ENCODE data around the gene F13A1.
"Not testable (repeated sequence)": the region's sequence is repeated elsewhere in the genome, so short reads cannot be mapped to it uniquely, and the experiment has no call there.

The F13A1 gene

DNA sequence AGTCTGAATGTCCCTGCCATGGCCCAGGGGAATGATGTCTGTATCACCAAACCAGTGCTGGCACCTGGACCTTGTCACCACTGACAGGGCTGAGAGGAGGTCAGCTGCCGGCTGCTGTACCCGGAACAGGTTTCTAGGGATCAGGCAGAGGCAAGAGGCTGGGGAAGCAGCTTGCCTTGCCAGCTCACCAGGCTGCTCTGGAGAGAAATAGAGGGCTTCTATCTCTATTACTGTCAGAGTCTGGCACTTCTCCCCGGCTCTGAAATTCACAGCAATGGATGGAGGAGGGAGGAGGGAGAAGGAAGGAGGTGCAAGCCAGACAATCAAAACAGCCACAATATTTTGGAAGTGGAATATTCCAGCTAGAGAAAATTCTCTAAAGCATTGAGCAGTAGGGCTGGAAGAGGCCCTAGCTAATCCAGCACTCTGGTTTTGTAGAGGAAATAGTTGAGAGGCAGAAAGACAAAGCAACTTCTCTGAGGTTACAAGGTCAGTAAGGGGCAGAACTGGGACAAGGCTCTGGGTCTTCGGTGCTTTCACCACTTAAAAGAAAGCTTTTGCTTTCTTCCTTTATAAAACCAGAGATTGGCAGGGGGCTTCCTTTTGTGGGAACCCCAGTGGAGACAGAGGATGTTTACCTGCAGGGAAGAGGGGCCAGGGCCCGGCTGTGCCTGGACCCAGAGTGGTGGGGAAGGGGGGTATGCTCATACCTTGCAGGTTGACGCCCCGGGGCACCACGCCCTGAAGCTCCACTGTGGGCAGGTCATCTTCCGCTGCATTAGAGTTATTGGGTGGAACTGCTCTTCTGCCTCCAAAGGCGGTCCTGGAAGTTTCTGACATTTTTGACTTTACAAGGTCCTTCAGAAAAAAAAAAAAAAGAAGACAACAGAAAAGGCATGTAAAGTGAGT lies 2.4 kb downstream of the F13A1 start:
- no peak for DNase-seq (ENCODE audit: low spot score)

DNA sequence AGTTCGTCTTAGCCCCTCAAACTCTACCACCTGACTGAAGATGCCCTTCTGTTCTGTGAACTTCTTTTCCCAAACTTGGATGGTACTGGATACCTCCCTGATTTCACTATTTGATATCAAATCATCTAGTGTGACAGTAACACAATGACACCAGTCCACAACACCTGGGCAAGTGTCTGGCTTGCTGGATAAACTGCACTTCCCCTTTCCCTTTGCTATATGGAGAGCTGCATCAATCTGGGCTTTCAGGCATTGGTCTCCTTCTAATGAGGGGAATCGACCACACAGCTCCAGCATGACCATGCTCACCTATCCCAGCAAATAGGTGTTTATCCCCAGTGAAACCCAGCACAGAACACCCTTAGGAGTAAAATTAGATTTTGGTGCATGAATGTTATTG lies 3.1 kb downstream of the F13A1 start:
- DNase-seq (ENCODE audit: low spot score), result no peak

DNA sequence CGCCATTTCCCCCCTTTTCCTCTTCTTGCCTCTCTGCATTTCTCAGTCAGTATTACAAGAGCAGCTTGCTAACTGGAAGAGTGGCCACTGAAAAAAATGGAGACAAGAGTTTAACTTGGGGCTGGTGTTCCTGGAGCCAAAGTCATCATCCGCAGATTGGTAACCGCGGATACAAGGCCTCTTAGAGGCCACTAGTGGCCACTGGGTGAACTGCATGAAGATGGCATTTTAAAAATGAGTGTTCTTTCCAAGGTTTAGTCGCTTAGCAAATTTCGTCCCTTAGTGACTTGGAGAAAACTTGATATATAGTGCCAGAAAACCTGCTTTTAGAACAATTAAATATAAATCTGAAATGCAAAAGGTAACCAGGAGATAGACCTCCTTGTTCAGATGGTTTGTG lies 4.8 kb downstream of the F13A1 start:
- peak; percentile 40 for DNase-seq (ENCODE audit: low spot score)

DNA sequence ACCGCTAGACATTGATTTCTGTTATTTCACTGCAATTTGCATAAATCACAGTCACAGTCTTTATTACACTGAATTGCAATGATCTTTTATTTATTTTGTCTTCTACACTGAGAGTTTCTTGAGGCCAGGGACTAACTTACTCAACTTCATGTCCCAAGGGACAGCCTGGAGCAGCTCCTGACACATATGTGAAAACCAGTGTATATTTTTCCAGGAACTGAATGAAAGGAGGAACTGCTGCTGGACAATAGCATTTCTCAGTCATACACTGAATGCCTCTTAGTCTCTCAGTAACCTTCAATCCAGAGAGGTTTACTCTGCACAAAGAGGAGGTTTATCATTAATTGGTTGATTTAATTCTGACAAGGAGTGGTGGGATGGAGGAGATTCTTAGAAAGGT lies 5.9 kb downstream of the F13A1 start:
- no peak for DNase-seq (ENCODE audit: low spot score)

DNA sequence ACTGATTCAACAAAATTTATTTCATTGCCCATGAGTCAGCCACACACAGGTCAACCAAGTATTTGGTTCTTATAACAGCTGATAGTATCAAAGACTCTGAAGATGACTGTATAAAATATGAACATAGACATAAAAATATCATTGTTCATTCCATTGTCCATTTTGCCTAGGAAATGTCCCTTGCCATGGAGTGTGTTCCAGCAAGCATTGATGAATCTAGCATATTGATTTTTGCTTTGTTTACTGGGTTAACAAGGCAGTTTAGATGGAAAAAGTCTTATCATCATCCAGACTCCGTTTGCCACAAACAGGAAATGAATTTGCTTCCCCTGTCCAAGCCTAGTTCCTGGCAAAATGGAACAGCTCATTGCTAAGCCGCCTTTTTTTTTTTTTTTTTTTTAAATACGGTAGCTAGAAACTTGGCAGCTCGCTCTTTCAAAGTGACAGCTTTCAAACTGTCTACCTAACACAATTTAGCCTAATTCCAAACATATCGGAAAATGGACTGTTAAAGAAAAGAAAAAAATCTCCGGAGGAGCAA lies 7.5 kb downstream of the F13A1 start:
- DNase-seq (ENCODE audit: low spot score), result no peak

DNA sequence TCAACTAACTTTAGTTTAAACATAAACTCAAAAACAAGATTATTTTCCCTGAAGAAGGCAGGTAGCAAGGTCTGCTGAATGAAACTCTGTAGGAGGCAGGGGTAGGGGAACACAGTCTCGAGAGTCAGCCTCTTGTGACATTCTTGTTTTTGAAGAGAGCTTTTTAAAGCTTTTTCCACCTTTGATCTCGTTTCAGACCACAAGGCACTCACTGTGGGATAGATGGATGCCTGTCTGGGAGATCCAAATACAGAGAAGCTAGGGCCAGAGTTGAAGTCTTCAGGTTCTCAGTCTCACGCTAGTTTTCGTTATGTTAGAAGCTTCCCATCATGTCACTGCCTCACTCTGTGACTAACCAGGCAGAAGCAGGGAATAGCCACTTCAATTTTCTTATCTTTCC lies 14.9 kb downstream of the F13A1 start:
- no peak for DNase-seq (ENCODE audit: low spot score)

DNA sequence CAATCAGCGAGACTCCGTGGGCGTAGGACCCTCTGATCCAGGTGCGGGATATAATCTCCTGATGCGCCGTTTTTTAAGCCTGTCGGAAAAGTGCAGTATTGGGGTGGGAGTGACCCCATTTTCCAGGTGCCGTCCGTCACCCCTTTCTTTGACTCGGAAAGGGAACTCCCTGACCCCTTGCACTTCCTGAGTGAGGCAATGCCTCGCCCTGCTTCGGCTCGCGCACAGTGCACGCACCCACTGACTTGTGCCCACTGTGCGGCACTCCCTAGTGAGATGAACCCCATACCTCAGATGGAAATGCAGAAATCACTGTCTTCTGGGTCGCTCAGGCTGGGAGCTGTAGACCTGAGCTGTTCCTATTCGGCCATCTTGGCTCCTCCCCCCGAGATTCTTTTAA lies 20.1 kb downstream of the F13A1 start:
- not testable (repeated sequence) for DNase-seq (ENCODE audit: low spot score)

DNA sequence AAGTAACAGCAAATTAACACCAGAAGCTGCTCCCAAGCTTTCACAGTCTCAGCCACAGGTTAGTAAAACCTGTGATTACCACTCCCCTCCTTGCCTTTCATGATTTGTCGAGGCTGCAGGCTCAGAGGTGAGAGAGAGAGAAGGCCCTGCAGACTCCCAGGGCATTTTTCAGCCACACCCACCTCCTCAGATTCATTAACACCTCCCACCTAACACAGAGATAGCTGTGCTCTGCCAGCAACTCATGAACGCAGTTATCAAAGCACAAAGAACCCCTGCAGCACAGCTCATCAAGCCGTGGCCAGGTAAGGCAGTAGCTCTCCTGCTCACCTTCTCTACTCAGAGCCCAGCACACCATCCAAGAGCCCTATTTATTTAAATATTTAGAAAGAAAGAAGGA lies 27.1 kb downstream of the F13A1 start:
- no peak for DNase-seq (ENCODE audit: low spot score)

DNA sequence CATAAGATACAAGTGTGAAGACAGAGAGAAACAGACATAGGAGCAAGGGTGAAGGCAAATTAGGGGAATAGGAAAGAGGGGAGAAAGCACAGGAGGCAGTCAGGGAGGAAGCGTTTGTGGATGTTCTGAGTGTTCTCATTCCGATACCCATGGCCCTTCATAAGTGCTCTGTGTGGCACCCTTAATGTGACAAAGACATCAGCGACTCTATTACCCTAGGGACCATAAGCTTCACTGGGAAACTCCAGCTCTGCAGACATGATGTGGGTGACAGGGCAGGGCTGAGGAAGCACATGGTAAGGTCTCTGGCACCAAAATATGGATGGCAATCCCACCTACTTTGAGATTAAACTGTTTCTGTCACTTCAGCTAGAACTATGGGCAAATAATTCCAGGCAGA lies 33.0 kb downstream of the F13A1 start:
- no peak for DNase-seq (ENCODE audit: low spot score)

DNA sequence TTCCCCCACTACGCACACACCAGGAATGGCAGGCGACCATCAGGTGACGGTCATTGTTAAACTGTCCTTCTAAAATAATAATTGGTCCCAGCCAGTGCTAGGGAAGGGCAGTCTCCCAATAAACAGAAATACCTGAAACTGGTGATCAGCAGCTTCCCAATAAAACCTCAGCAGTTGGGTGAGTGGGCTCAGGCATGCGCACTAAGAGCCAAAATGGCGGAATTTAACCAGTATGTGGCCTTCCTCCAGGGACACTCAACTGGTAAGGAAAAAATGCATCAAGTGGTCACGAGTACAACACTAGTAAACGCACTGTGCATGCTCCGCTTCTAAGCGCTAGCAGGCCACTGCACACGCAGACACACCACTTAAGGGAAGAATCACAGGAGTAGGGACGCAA lies 34.8 kb downstream of the F13A1 start:
- no peak for DNase-seq (ENCODE audit: low spot score)

DNA sequence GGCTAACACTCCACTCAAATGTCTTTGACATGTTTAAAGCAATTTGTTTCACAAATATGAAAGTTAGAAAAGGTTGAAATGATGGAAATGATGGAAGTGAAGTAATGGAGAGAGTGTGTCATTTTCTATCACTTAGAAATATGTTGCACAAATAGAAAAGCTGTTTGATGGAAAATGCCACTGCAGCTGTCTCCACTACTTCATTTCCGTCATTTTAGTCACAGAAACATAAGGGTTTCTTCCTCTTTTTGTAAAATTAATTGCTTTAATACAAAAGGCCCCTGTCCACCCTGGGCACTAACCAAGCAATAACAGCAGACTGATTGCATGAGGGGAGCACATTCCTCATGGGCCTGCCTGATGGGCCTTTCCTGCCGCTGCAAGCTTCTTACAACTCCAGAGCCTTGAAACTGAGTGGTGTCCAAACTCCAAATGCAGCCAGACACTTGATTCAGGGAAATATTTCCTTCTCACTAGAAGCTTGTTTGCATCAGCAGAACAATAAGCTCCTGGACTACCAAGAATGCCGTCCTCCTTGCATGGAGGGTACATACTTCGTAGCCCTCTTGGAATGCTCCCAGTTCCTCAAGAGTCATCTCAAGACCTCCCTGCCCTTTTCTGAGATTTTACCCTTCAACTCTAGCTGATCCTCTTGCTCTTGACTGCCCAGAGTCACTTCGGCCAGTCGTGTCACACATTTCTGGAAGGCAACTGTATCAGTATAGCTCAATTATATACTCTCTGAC lies 36.1 kb downstream of the F13A1 start:
- DNase-seq (ENCODE audit: low spot score), result no peak

DNA sequence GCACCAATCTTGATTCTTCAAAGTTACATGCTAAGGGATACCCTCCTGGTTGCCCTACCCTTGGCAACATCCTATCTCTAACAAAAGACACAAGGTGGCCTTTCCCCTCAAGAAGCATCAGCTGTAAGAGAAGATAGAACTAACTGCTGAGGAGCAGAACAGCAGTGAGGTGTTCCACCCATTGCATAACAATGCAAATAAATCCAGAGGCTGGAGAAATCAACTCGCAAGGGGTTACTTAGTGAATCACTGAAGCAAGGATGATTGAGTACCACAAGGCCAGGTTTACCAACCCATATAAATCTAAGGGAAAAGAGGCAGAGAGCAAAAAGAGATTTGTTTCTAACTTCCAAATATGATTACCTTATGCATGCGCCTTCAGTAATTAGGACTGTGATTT lies 36.7 kb downstream of the F13A1 start:
- DNase-seq (ENCODE audit: low spot score), result no peak

DNA sequence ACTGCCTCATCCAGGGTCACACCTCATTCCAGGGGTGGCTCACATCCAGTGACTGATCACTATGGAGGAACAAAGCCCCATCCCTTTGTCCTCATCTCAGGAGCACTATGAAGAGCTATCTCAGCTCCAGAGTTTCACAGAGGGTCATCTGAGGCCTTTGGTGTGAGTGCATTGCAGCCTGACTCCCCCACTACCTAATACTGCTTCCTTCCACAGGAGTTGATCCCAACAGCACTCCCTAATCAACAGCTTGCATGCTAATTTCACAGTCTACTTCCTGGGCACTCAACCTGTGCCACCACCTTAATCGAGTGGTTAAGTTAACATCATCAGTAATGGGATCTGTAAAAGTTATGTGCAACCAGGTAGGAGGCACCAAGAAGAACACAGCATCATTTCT lies 37.7 kb downstream of the F13A1 start:
- no peak for DNase-seq (ENCODE audit: low spot score)

DNA sequence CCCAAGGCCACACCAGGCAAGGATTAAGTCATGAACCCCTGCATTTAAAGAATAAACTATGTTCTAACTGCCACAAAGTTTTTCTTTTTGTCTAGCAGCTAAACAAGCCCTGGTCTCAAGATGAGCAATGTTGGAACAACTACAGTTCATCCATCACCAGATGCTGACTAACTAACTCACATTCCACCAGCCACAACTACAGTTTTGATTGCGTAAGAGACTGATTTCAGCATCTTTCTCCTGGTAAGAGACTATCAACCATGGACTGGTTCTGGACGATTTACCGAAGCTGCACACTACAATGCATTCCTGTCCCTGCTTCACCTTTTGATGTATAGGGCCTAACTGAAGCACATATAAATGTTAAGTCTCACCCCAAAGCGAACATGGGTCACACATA lies 43.0 kb downstream of the F13A1 start:
- DNase-seq (ENCODE audit: low spot score), result no peak

DNA sequence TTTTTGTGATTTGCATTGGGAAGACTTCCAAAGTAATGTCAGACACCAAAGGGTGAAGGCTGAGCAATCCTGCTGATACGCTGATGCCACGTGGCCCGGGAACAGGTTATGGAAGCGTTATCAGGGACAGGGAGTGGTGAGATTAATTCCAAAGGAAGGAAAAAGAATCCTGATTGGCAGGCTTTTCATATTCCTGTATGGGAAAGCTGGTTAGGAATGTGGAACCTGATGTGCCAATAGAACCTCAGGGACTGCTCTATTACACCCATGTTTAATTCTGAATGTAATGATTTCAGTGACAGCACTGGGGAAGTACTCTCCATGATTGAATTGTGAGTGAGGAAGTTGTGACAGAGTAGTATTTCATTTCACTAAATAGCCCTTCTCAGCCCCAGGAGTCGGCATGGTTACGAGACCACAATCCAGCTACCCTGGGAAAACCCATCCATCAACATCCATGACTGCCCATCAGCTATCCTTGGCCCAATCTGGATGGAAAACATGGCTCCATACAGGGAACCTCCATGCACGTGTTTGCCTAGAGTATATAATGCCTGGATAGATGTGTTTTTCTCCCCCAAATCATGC lies 49.4 kb downstream of the F13A1 start:
- DNase-seq (ENCODE audit: low spot score), result no peak

DNA sequence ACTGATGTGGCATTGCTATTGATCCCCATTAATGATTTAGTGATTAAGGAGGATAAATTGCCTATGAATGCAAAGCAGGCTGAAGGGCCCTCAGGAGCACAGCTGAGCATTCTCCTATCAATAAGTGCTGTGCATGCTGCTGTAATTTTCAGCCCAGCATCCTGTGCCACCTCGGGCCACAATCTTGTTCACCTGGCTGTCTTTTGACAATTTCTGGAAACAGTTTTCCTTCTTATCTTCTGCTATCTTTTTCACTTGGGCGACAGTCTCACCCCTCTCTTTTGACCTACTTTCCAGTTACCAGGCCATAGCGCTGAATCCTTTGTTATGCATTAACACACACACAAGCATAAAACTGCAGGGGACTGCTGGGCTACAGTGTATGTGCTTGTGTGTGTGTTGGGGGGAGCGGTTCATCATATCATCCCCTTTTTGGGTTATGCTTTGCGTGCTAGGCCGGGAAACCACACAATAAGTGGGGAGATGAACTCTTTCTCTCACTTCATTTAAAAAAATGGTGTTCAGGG lies 60.2 kb downstream of the F13A1 start:
- DNase-seq (ENCODE audit: low spot score), result no peak

DNA sequence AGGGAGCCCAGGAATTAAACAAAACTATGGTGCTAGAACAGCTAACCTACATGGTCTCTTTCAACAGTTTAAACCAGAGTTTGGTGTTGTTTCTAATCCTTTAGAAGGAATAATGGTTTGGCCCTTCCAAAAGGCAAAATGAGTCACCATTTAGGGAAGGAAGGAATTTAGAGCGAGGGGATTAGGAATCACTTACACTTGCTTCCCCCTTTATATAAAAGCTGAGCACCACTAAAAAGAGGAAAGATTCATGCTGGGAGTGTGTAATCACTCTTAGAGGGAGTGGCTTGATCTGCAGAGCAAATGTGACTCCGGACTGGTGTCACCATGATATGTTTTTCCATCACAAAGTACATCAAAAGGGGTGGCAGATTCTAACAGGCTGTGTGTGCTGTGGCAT lies 63.6 kb downstream of the F13A1 start:
- DNase-seq (ENCODE audit: low spot score), result no peak

DNA sequence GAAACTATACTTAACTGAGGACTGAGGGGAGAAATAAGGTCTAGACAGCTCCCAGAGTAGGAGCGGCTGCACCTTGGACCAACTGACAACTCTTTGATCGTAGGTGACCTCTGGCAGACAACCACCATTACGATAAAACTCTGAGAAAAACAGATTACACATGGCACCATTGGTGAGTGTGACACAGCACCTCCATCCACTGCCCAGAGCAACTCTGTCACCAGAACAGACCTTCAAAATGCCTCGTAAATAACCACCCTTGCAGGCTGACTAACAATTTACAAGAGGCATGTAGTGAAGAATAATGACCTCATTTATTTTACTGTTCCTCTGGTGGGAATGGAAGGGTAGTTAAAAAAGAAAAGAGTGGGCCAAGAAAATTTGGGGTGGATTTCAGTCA lies 64.2 kb downstream of the F13A1 start:
- no peak for DNase-seq (ENCODE audit: low spot score)

DNA sequence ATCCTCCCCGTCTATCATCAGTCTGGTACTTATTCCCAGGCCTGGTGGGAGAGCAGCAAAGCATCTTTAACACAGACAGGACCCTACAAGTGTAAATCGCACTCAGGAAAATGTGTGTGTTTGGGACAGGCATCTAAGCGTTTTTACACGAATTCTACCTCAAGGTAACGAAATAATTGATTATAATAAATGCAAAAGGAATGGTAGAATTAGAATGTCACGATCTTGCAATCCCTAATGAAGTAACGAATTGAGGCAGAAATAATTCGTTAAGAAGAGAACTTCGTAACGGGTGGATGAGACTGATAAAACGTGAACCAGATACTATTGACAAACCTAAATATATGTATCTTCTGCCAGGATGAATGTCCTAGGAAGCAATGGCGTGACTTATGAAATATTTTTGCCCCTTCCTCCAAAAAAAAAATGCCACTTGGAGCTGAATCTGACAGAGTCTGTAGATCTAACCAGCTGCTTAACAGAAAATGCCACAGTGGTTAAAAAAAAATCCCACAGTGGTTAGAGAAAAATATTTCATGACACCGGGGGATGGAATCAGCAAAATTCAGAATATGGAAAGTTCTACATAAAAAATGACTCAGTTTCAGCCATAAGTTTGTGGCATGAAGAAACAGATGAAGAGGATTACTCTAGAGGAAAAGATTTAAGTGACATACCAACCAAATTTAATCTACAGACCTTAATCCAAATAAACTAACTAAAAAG lies 68.7 kb downstream of the F13A1 start:
- DNase-seq (ENCODE audit: low spot score), result no peak

DNA sequence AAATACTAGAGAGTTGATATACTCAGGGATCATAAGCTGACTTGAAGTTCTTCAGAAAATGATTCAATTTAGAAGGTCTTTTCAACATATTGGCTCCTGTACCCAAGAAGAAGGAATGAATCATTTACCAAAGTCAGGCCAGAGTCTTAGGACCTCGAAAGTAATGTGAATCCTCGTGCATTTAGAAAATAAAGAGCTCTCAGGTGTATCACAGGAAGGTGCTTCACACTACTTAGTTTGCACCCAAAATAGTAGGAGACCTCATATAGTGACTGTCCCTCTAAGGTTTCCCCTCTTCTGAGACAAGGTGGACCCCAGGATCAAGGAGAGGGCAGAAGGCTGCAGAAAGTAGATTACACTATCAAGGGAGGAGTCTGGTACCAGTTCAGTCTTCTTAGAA lies 71.8 kb downstream of the F13A1 start:
- no peak for DNase-seq (ENCODE audit: low spot score)

DNA sequence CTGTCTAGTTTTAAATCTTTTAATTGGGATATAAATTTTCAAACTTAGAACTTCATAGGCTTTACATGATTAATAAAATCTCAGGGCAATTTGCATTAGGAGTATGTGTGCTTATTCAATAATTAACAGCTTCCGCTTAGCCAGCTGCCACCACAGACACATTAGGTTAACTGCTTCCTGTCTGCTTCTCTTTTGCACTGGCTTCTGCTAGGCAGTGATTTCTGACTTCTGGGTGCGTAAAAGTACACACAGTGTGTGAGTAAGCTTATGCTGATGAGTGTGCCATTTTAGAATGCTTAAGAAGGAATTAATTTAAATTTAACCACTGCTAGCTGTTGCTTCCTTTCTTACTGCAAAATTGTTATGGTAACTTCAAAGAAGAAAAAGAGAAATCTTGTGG lies 73.9 kb downstream of the F13A1 start:
- no peak for DNase-seq (ENCODE audit: low spot score)

DNA sequence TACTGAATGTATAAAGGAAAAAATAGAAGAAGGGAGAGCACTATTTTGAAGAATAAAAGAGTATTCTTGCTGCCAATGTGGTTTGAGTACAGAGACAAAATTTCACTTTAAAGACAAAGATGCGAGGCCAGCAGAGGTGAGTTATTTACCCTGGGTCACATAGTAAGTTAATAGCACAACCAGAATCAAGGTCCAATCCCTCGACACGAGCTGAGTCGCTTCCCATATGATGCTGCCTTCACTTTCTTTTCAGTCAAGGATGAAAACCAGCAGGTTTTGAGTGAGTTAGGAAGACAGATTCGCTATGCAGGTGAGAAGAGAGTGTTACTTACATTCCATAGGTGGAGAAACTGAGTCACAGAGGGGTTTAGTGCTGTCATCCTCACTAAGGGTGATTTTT lies 75.8 kb downstream of the F13A1 start:
- no peak for DNase-seq (ENCODE audit: low spot score)

Measured in putamen (tissue), 1 donor.